NCI-H524 treated with DMSO at 0.1 percent for 48 hours (cell line): Measurements from ENCODE around the gene ACSL6.
"Not testable (repeated sequence)": the region's sequence is repeated elsewhere in the genome, so short reads cannot be mapped to it uniquely, and the experiment has no call there.

Experiments used
- DNase-seq: peaks from one replicate; lab custom pipeline; 2025; lab: John Stamatoyannopoulos, UW

The ACSL6 gene

GRCh38 chr5:131942016-131942415 is 69.4 kb downstream of the ACSL6 start:
- no peak for DNase-seq

GRCh38 chr5:131939690-131940345 is 71.6 kb downstream of the ACSL6 start:
- DNase-seq: no peak

GRCh38 chr5:131932235-131932634 is 79.2 kb downstream of the ACSL6 start:
- no peak for DNase-seq

GRCh38 chr5:131928957-131929356 is 82.5 kb downstream of the ACSL6 start:
- no peak for DNase-seq

GRCh38 chr5:131926168-131926567 is 85.3 kb downstream of the ACSL6 start:
- no peak for DNase-seq

GRCh38 chr5:131916481-131916880 is 95.0 kb downstream of the ACSL6 start:
- DNase-seq: no peak

GRCh38 chr5:131914472-131914871 is 97.0 kb downstream of the ACSL6 start:
- no peak for DNase-seq

GRCh38 chr5:131913603-131914002 is 97.9 kb downstream of the ACSL6 start:
- no peak for DNase-seq

GRCh38 chr5:131906668-131907067 is 104.8 kb downstream of the ACSL6 start:
- no peak for DNase-seq

GRCh38 chr5:131902266-131902665 is 109.2 kb downstream of the ACSL6 start:
- not testable (repeated sequence) for DNase-seq
